ENCODE measurements around the gene FBXL15. TPM values are rescaled to one million over a fixed set of nuclear protein-coding genes. Genes with fewer than 3 reads are reported as not detected.

The FBXL15 gene
- total RNA-seq, 1 donor from 2014 or later, result 16.4 TPM

DNA sequence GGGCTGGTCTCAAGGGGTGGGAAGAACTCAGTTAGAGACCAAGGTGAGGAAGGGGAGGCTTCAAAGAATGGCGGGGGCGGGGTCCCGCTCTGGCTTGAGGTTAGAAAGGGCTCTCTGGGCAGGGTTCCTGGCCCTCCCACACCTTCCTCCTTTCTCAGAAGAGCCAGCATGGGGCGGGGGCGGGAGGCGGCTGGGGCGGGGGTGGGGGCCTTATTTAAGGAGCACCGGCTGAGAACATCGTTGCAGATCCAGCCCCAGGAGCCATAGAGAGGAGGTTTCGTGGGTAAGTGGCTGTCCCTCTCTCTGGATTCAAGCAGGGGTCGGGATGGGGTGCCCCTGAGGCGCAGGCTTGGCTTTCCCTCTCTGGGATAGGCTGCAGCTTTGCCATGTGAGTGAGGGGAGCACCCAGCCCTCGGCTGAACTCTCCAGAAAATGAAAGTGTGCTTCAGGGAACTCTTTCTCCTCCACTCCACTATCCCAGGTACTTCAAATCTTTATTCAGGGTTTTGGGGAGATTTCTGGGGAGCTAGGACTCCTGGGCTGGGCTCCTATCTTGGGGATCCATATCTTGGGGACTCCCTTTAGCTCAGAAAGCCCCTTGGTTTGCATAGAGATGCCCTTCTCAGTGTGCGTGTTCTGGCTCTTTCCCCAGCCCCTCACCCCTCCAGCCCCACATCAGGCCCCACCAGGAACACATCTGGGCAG, 15.0 kb downstream of the FBXL15 start:
- H3K27ac Mint-ChIP-seq, result peak overlapping the region; percentile 91
- no peaks in the 10 kb centered on the region for H3K9me3 Mint-ChIP-seq
- H3K4me1 Mint-ChIP-seq, result peaks cover 51% of the 10 kb centered on the region
- peak overlapping the region; percentile 94 for H3K4me3 Mint-ChIP-seq
- no peaks in the 10 kb centered on the region for H3K27me3 Mint-ChIP-seq
- H3K36me3 Mint-ChIP-seq (ENCODE audit: low read depth), result peaks cover 19% of the 10 kb centered on the region
- DNase-seq, result peak; percentile 89
- intact Hi-C loops (cut with micrococcal nuclease), result loop anchor here (1.0 to 10.0 kb wide), 4 partner anchors 14 to 209 kb away; partner anchors contain the start of gene TRIM8

DNA sequence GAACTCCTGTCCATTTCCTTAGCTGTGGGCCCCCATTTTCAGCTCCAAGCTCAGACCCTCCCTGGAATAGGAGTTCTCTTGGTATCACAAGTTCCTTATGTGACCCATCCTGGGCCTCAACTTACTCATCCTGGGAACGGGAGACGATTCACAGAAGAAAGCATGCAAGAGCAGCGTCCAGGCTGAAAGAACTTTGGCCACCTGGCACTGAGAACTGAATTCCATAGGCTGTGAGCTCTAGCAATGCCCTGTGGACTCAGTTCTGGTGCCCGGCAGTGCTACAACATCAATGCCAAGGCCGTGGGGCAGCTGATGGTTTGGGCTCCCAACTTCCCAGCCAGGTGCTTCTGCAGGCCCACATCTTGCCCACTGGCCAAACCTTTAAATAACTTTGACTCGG, 15.7 kb downstream of the FBXL15 start:
- H3K9me3 Mint-ChIP-seq, result no peaks in the 10 kb centered on the region
- no peak for DNase-seq
- H3K4me1 Mint-ChIP-seq, result peaks cover 52% of the 10 kb centered on the region
- intact Hi-C loops (cut with micrococcal nuclease), result loop anchor here (1.0 to 10.0 kb wide), 2 partner anchors 13 to 208 kb away; partner anchors contain the start of gene TRIM8
- H3K27me3 Mint-ChIP-seq, result no peaks in the 10 kb centered on the region
- peak overlapping the region; percentile 94 for H3K4me3 Mint-ChIP-seq
- H3K36me3 Mint-ChIP-seq (ENCODE audit: low read depth), result peaks cover 19% of the 10 kb centered on the region
- peak overlapping the region; percentile 91 for H3K27ac Mint-ChIP-seq

DNA sequence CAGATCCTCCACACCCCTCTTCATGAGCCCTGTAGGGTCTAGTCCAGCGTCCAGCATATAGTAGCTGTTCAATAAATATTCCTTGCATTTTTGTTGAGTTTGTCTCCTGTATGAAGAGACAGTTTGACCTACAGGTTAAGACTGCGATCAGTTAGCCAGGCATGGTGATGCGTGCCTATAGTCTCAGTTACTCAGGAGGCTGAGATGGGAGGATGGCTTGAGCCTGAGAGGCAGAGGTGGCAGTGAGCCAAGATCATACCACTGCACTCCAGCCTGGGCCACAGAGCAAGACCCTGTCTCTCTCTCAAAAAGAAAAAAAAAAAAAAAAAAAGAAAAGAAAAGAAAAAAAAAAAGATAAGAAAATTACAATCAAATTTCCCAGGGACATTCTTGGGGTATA, 16.9 kb downstream of the FBXL15 start:
- Mint-ChIP-seq H3K27me3 (no peaks in the 10 kb centered on the region), H3K27ac (peak overlapping the region; percentile 53), H3K4me1 (peaks cover 46% of the 10 kb centered on the region), H3K36me3 (ENCODE audit: low read depth) (peaks cover 21% of the 10 kb centered on the region), H3K4me3 (peak overlapping the region; percentile 94), H3K9me3 (no peaks in the 10 kb centered on the region)
- DNase-seq, result no peak
- intact Hi-C loops (cut with micrococcal nuclease), result loop anchor here (10.0 kb wide), 1 partner anchor 207 kb away; the partner anchor contains the start of gene TRIM8

DNA sequence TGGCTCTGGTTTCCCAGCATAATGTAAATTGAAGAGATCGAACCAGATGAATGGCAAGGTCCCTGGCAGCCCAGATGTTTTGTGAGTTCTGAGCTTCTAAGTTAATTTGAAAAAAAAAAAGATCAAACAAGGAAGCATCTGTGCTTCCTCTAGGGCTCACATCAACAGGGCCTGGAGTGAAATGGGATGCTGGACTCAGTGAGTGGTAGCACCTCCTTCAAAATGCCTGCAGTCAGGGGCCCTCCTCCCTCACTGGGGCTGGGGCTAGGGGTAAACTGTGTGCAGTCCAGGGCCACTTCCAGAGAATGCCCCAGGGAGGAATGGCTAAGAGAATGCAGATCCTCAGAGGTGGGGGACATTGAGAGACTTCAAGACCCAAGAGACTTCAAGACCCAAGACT, 17.7 kb downstream of the FBXL15 start:
- no peaks in the 10 kb centered on the region for H3K9me3 Mint-ChIP-seq
- intact Hi-C loops (cut with micrococcal nuclease), result loop anchor here (10.0 kb wide), 1 partner anchor 206 kb away; the partner anchor contains the start of gene TRIM8
- no peak for DNase-seq
- H3K36me3 Mint-ChIP-seq (ENCODE audit: low read depth), result peaks cover 21% of the 10 kb centered on the region
- H3K4me3 Mint-ChIP-seq, result peak overlapping the region; percentile 94
- peaks cover 39% of the 10 kb centered on the region for H3K4me1 Mint-ChIP-seq
- H3K27me3 Mint-ChIP-seq, result no peaks in the 10 kb centered on the region
- no peak overlapping the region for H3K27ac Mint-ChIP-seq

DNA sequence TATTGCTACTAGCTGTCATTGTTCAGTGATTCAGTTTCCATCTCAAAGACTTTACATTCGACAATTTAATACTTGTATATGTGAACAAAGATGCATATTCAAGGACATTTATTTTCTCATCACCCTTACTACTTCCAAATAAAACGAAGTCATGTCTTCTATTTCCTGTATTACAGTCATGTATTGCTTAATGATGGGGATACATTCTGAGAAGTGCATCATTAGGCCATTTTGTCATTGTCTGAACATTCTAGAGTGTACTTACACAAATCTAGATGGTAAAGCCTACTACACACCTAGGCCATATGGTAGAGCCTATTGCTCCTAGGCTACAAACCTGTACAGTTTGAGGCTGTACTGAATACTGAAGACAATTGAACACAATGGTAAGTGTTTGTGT, 24.2 kb downstream of the FBXL15 start:
- Mint-ChIP-seq H3K27me3 (no peaks in the 10 kb centered on the region), H3K27ac (no peak overlapping the region), H3K4me1 (peaks cover 16% of the 10 kb centered on the region), H3K4me3 (no peak overlapping the region), H3K36me3 (ENCODE audit: low read depth) (peaks cover 8% of the 10 kb centered on the region), H3K9me3 (no peaks in the 10 kb centered on the region)
- DNase-seq, result no peak
- intact Hi-C loops (cut with micrococcal nuclease), result no loop called here

DNA sequence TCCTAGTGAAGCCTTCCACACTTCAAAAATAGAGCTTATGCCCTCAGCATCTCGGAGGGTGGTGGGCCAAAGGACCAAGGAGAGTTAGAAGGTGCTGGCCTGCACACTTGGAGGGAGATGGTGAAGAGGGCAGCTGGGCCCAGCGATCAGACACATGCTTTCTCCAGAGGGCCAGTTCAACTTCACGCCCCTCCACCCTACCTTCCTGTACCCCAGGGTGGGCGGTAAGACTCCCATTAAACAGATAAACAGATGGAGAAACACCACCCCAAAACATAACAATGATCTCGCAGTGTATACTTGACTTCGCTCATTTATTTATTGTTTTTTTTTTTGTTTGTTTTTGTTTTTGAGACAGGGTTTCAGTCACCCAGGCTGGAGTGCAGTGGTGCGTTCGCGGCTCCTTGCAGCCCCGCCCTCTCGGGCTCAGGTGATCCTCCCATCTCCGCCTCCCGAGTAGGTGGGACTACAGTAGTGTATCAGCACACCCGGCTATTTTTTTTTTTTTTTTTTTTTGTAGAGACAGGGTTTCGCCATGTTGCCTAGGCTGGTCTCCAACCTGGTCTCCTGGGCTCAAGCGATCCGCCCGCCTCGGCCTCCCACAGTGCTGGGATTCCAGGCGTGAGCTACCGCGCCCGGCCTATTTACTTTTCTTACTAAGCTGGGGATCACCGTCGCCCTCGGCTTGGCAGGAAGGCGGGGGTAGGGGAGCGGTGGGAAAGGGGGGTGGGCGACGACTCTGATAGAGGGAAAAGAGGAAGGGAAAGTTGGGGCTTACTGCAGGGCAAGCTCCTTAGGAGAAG, 28.9 kb downstream of the FBXL15 start:
- intact Hi-C loops (cut with micrococcal nuclease), result loop anchor here (1.0 to 5.0 kb wide), 7 partner anchors 12 to 297 kb away; partner anchors contain the start of genes ACTR1A, CUEDC2 and NOLC1
- Mint-ChIP-seq H3K9me3 (no peaks in the 10 kb centered on the region), H3K4me3 (peak overlapping the region; percentile 98), H3K4me1 (peaks cover 29% of the 10 kb centered on the region), H3K36me3 (ENCODE audit: low read depth) (peaks cover 23% of the 10 kb centered on the region), H3K27me3 (no peaks in the 10 kb centered on the region), H3K27ac (peak overlapping the region; percentile 97)
- peak; percentile 96 for DNase-seq

DNA sequence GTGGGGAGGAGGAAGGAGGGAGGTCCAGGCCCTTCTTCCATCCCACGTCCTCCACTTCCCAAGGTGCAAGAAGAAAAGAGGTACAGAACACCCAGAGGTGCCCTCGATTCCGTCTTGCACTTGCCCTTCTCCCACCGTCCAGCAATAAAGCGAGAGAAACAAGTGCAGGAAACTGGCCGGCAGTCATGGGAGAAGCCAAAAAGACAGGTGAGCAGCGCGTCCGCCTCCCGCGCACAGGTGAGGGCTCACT, 29.4 kb downstream of the FBXL15 start:
- intact Hi-C loops (cut with micrococcal nuclease), result loop anchor here (1.0 to 5.0 kb wide), 4 partner anchors 18 to 298 kb away; partner anchors contain the start of genes ACTR1A, CUEDC2 and NOLC1
- Mint-ChIP-seq H3K27ac (peak overlapping the region; percentile 97), H3K4me3 (peak overlapping the region; percentile 98), H3K9me3 (no peaks in the 10 kb centered on the region), H3K4me1 (peaks cover 29% of the 10 kb centered on the region), H3K36me3 (ENCODE audit: low read depth) (peaks cover 22% of the 10 kb centered on the region), H3K27me3 (no peaks in the 10 kb centered on the region)
- no peak for DNase-seq

DNA sequence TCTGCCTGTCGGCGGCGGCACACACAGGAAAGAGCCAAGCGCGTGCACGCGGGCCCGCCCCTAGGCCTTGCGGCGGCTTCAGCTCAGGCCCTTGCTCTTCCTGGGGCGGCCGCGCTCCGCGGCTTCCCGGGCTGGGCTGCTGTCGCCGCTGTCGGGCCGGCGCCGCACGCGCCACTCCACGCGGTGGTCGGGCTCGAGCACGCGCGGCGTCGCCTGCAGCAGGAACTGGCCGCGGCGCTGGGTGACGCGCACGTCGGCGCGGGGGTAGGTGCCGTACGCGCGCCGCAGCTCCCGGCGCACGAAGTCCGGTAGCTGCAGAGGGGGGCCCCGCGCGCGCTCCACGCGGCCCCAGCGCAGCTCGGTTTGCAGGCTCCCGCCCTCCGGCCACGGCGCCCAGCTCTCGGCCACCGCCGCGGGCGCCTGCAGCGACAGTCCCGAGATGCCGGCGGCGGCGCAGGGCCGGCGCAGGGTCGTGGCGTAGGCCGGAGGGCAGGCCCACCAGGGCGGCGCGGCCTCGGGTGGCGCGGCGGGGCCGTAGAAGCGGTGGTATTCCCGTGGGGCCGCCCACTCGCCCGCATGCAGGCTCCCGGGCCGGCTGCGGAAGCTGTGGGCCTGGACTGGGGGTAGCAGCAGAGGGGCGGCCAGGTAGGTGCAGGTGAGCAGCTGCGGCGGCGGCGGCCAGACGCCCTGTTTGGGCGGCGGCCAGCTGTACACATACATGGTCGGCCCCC, 29.9 kb downstream of the FBXL15 start:
- H3K27me3 Mint-ChIP-seq, result no peaks in the 10 kb centered on the region
- H3K27ac Mint-ChIP-seq, result peak overlapping the region; percentile 97
- peak overlapping the region; percentile 98 for H3K4me3 Mint-ChIP-seq
- H3K9me3 Mint-ChIP-seq, result no peaks in the 10 kb centered on the region
- peaks cover 25% of the 10 kb centered on the region for H3K36me3 Mint-ChIP-seq (ENCODE audit: low read depth)
- intact Hi-C loops (cut with micrococcal nuclease), result loop anchor here (1.0 to 5.0 kb wide), 4 partner anchors 18 to 298 kb away; partner anchors contain the start of genes ACTR1A, CUEDC2 and NOLC1
- DNase-seq, result peak; percentile 97
- peaks cover 29% of the 10 kb centered on the region for H3K4me1 Mint-ChIP-seq

DNA sequence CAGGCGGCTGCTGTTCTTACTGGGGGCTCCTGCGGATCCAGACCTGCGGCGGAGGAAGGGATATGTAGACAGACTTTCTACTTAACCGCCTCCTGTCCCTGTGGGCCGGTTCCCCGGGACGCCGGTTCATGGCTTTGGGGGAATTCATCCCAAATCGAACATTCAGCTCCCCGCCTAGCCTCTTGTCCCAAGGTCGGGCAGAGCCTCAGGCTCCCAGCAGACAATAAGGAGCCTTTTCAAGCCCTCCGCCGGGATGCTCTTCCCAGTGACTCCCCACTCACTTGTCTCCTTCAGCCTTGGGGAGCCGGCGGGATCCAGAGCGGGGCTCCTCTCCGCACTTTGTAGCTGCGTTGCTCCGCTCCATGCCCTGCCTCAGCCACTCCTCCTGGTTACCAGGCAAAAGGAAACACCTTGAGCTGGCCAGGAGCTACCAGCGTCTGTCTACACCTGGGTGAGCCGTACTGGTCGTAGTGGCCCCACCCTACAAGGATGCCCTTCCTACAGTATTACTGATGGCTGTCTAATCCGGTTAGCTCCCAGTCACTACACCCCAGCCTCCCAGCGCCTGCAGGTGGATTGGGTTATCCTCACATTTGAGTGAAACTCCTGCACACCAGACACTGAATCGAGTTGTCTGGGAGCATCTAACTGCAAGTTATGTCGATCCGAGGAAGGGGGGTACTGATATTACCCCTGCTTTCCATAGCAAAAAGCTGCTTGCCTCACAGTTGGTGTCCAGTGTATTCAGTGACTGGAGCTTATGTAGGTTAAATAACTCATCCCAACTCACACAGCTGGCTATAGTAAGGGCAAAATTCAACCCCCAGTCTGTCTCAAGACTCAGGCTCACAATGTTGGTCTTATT, 30.7 kb downstream of the FBXL15 start, which contains the start of gene C10orf95:
Gene C10orf95 (minus strand): TSS at position 439 of the 865 bp plus-strand sequence. CDS start 450 bp downstream, outside the sequence.
- intact Hi-C loops (cut with micrococcal nuclease), result loop anchor here (5.0 kb wide), 2 partner anchors 196 to 299 kb away; partner anchors contain the start of gene NOLC1
- H3K36me3 Mint-ChIP-seq (ENCODE audit: low read depth), result peaks cover 28% of the 10 kb centered on the region

DNA sequence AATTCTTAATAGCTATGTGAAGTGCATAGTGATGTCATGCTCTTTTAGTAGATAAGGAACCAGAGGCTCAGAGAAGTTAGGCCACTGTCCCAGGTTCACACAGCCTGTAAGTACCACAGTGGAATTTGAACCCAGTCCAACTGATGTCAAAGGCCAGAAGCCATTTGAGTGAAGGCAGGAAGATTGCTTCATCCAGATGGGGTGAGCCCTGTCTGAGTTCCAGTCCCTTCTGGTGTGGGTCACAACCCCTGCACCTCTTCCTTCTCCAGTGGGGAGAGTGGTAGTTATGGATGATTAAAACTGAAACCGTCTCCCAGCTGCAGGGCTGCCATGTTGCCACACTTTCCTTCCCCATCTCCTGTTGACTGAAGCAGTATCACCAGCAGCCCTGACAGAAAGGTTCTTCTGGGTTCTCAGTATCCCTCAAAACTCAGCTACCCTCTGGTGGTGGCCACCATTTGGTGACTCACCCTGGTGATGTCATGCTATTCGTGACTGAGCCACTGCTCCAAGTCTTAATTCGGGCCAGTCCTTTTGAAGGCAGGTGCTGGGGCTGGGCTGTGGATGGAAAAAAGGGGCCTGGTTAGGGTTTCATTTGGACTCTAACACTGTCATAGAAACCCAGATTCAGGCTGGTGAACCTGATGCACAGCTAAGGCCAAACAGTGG, 32.2 kb downstream of the FBXL15 start:
- intact Hi-C loops (cut with micrococcal nuclease), result loop anchor here (1.0 to 5.0 kb wide), 5 partner anchors 8 to 301 kb away; partner anchors contain the start of gene NOLC1
- Mint-ChIP-seq H3K36me3 (ENCODE audit: low read depth) (peaks cover 31% of the 10 kb centered on the region), H3K27ac (peak overlapping the region; percentile 78), H3K9me3 (no peaks in the 10 kb centered on the region), H3K4me1 (peaks cover 24% of the 10 kb centered on the region), H3K27me3 (no peaks in the 10 kb centered on the region), H3K4me3 (peak overlapping the region; percentile 62)
- DNase-seq, result peak; percentile 85

More for the DNA sequence above, 30.7 kb downstream of the FBXL15 start, which contains the start of gene C10orf95:
- Mint-ChIP-seq H3K27ac (peak within 1 kb of the TSS; percentile 85), H3K9me3 (no peaks in the 10 kb centered on the region), H3K4me1 (peaks cover 24% of the 10 kb centered on the region), H3K4me3 (peak within 1 kb of the TSS; percentile 98), H3K27me3 (no peaks in the 10 kb centered on the region)
- peak; percentile 67 for DNase-seq

DNA sequence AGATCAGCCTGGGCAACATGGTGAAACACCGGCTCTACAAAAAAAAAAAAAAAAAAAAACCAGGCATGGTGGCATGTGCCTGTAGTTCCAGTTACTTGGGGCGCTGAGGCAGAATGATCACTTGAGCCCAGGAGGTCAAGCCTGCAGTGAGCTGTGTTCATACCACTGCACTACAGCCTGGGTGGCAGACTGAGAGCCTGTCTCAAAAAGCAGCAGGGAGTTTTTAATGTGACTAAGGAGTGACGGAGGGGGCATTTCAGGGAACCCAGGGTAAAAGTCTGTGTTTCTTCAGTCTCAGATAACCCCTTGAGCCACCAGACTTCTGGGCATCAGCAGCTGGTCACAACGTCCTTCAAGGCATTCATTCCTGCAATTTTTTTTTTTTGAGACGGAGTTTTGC, 32.9 kb downstream of the FBXL15 start:
- peak overlapping the region; percentile 78 for H3K27ac Mint-ChIP-seq
- peaks cover 31% of the 10 kb centered on the region for H3K36me3 Mint-ChIP-seq (ENCODE audit: low read depth)
- no peaks in the 10 kb centered on the region for H3K9me3 Mint-ChIP-seq
- no peak for DNase-seq
- intact Hi-C loops (cut with micrococcal nuclease), result loop anchor here (1.0 to 5.0 kb wide), 5 partner anchors 8 to 301 kb away; partner anchors contain the start of gene NOLC1
- no peaks in the 10 kb centered on the region for H3K27me3 Mint-ChIP-seq
- peaks cover 23% of the 10 kb centered on the region for H3K4me1 Mint-ChIP-seq
- no peak overlapping the region for H3K4me3 Mint-ChIP-seq
